ENCODE results near the gene TOMM40L.

DNA sequence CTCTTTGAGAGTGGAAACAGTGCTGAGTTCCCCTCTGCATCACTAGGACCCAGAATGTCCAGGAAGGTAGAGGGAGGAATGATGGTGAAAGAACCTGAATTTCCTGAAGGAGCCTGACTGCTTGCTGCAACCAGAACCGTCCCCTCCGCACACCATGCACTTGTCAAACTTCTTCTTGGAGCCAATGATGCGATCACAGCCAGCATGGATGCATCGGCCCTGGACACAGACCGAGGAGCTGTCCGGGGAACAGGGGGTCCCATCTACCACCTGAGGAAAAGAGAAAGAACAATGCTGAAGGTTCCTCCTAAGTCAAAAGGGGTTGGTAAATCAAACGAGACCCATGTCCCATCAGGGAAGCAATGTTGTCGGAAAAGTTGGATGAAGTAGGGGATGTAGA, 33.9 kb upstream of the TOMM40L start:
- TF ChIP-seq YY1 (IDR thresholded peaks at IDR 0.05; ENCODE audit: insufficient read depth, insufficient read length), result no peak
- no peak for TF ChIP-seq SUZ12 (IDR thresholded peaks at IDR 0.05; ENCODE audit: extremely low read depth, insufficient read depth, insufficient read length)
- no peak for TF ChIP-seq ZNF274 (IDR thresholded peaks at IDR 0.05; ENCODE audit: low read depth, low read length)
